Muscle layer of duodenum (tissue), 2 donors: Measurements from ENCODE around the gene TAF13.
A peak's percentile ranks its signal among the peaks of the same experiment; 100 is the strongest.

Source experiments
- H3K27ac ChIP-seq: one replicate; pipeline ENCODE4 v1.7.0; 2013; ENCODE audit warnings: mild to moderate bottlenecking, low read length
- H3K27me3 ChIP-seq: one replicate; pipeline ENCODE4 v1.7.0; 2013; ENCODE audit warnings: low read depth, mild to moderate bottlenecking, control low read depth, low read length
- H3K36me3 ChIP-seq, 2 donors: one replicate each; pipeline ENCODE4 v1.7.0; 2013; ENCODE audit warnings: low read length in 2 of 2, control low read depth in 1 of 2, mild to moderate bottlenecking in 1 of 2; ENCODE audit not compliant: insufficient read depth in 2 of 2, control insufficient read depth in 1 of 2
- H3K4me1 ChIP-seq, 2 donors: one replicate each; pipeline ENCODE4 v1.7.0; 2013; ENCODE audit warnings: low read length in 2 of 2, mild to moderate bottlenecking in 2 of 2, control low read depth in 1 of 2, moderate library complexity in 1 of 2; ENCODE audit not compliant: insufficient read depth in 2 of 2, control insufficient read depth in 1 of 2
- H3K4me3 ChIP-seq, 2 donors: one replicate each; pipeline ENCODE4 v1.7.0; 2013; ENCODE audit warnings: low read length in 2 of 2, low read depth in 1 of 2, mild to moderate bottlenecking in 1 of 2
- H3K9me3 ChIP-seq, 2 donors: one replicate each; pipeline ENCODE4 v1.7.0; 2013; ENCODE audit warnings: low read length in 2 of 2, control low read depth in 1 of 2, mild to moderate bottlenecking in 1 of 2; ENCODE audit not compliant: control insufficient read depth in 1 of 2
- donor health status: healthy.

The TAF13 gene

GRCh38 chr1:109090196-109091077, 14.6 kb upstream of the TAF13 start, which contains the start of gene TMEM167B:
TMEM167B (plus strand) TSS chr1:109090764; CDS start chr1:109090873, 109 bp downstream.
- Histone ChIP-seq H3K27ac (peak within 1 kb of the TSS; percentile 95), H3K4me1 (peaks cover 12 to 45% of the 10 kb centered on the region in 2 donors), H3K36me3 (peaks cover 10 to 26% of the 10 kb centered on the region in 2 donors), H3K27me3 (no peaks in the 10 kb centered on the region), H3K4me3 (peak within 1 kb of the TSS; percentile 73 to 98), H3K9me3 (no peaks in the 10 kb centered on the region)

- Histone ChIP-seq H3K27ac (no peak overlapping the region), H3K36me3 (peaks cover 3 to 19% of the 10 kb centered on the region in 2 donors), H3K4me3 (peak overlapping the region in 1 of 2 donors; percentile 73), H3K9me3 (no peaks in the 10 kb centered on the region), H3K27me3 (no peaks in the 10 kb centered on the region), H3K4me1 (peaks cover 12 to 37% of the 10 kb centered on the region in 2 donors)
Observed at GRCh38 chr1:109089242-109090015, 13.6 kb upstream of the TAF13 start.

GRCh38 chr1:109084563-109085517, 9.0 kb upstream of the TAF13 start:
- no peaks in the 10 kb centered on the region for H3K9me3 ChIP-seq
- H3K27ac ChIP-seq, result no peak overlapping the region
- H3K4me3 ChIP-seq, result no peak overlapping the region
- H3K4me1 ChIP-seq, result peaks cover 0 to 12% of the 10 kb centered on the region in 2 donors
- H3K27me3 ChIP-seq, result no peaks in the 10 kb centered on the region
- H3K36me3 ChIP-seq, result no peaks in the 10 kb centered on the region

GRCh38 chr1:109083923-109084322, 8.1 kb upstream of the TAF13 start:
- H3K27ac ChIP-seq, result no peak overlapping the region
- no peaks in the 10 kb centered on the region for H3K36me3 ChIP-seq
- no peak overlapping the region for H3K4me3 ChIP-seq
- H3K4me1 ChIP-seq, result peaks cover 0 to 3% of the 10 kb centered on the region in 2 donors
- H3K27me3 ChIP-seq, result no peaks in the 10 kb centered on the region
- no peaks in the 10 kb centered on the region for H3K9me3 ChIP-seq

- H3K27me3 ChIP-seq, result no peaks in the 10 kb centered on the region
- no peaks in the 10 kb centered on the region for H3K36me3 ChIP-seq
- H3K27ac ChIP-seq, result no peak overlapping the region
- no peaks in the 10 kb centered on the region for H3K4me1 ChIP-seq
- no peaks in the 10 kb centered on the region for H3K9me3 ChIP-seq
- no peak overlapping the region for H3K4me3 ChIP-seq
Observed at GRCh38 chr1:109083501-109083900, 7.7 kb upstream of the TAF13 start.

- Histone ChIP-seq H3K27me3 (no peaks in the 10 kb centered on the region), H3K4me3 (no peak overlapping the region), H3K36me3 (peaks cover 0 to 2% of the 10 kb centered on the region in 2 donors), H3K4me1 (peaks cover 0 to 5% of the 10 kb centered on the region in 2 donors), H3K9me3 (no peaks in the 10 kb centered on the region), H3K27ac (no peak overlapping the region)
Observed at GRCh38 chr1:109080441-109081082, 4.8 kb upstream of the TAF13 start.

- Histone ChIP-seq H3K36me3 (peaks cover 0 to 5% of the 10 kb centered on the region in 2 donors), H3K27ac (no peak overlapping the region), H3K27me3 (no peaks in the 10 kb centered on the region), H3K4me3 (no peak overlapping the region), H3K4me1 (peaks cover 0 to 13% of the 10 kb centered on the region in 2 donors), H3K9me3 (no peaks in the 10 kb centered on the region)
Observed at GRCh38 chr1:109079240-109079622, 3.4 kb upstream of the TAF13 start.

- H3K27ac ChIP-seq, result no peak overlapping the region
- peaks cover 0 to 13% of the 10 kb centered on the region in 2 donors for H3K4me1 ChIP-seq
- no peak overlapping the region for H3K4me3 ChIP-seq
- no peaks in the 10 kb centered on the region for H3K27me3 ChIP-seq
- H3K9me3 ChIP-seq, result no peaks in the 10 kb centered on the region
- H3K36me3 ChIP-seq, result peaks cover 0 to 5% of the 10 kb centered on the region in 2 donors
Observed at GRCh38 chr1:109078317-109078716, 2.5 kb upstream of the TAF13 start.

- H3K9me3 ChIP-seq, result no peaks in the 10 kb centered on the region
- H3K27ac ChIP-seq, result no peak overlapping the region
- H3K36me3 ChIP-seq, result peaks cover 0 to 30% of the 10 kb centered on the region in 2 donors
- no peak overlapping the region for H3K4me3 ChIP-seq
- no peaks in the 10 kb centered on the region for H3K27me3 ChIP-seq
- H3K4me1 ChIP-seq, result no peaks in the 10 kb centered on the region
Observed at GRCh38 chr1:109069294-109069693, 6.5 kb downstream of the TAF13 start.

- peaks cover 0 to 38% of the 10 kb centered on the region in 2 donors for H3K36me3 ChIP-seq
- no peaks in the 10 kb centered on the region for H3K4me1 ChIP-seq
- no peak overlapping the region for H3K27ac ChIP-seq
- H3K27me3 ChIP-seq, result no peaks in the 10 kb centered on the region
- H3K9me3 ChIP-seq, result no peaks in the 10 kb centered on the region
- no peak overlapping the region for H3K4me3 ChIP-seq
Observed at GRCh38 chr1:109067883-109068282, 7.9 kb downstream of the TAF13 start.
